Lower leg skin (tissue), 4 donors: ENCODE results near the gene TAS2R46. TPM values are rescaled to one million over a fixed set of nuclear protein-coding genes. Genes with fewer than 3 reads are reported as not detected.

Source experiments
- DNase-seq, 2 donors: peaks; one replicate each; pipeline ENCODE4 v3.0.0-alpha.2; 2019; ENCODE audit warnings: low spot score in 2 of 2
- H3K4me3 ChIP-seq: fragments of 200-600 bp; sonication (generic); 2 replicates; pipeline ENCODE4 v1.5.1; 2017; ENCODE audit warnings: mild to moderate bottlenecking, low read depth; ENCODE audit not compliant: poor library complexity, severe bottlenecking
- CTCF ChIP-seq, 3 donors: fragments of 450-650 bp; IDR thresholded peaks; one replicate each; pipeline ENCODE4 v1.5.1; 2016; ENCODE audit warnings: antibody characterized with exemption in 3 of 3, mild to moderate bottlenecking in 3 of 3, moderate library complexity in 2 of 3
- POLR2A ChIP-seq, 2 donors: fragments of 450-650 bp; IDR thresholded peaks; one replicate each; pipeline ENCODE4 v1.6.1; 2016 to 2017; ENCODE audit warnings: antibody characterized with exemption in 2 of 2, mild to moderate bottlenecking in 1 of 2, moderate library complexity in 1 of 2
- WGBS, 2 donors: methylation state at CpG; one replicate each; pipeline ENCODE4 v1.1.5; 2018; 5-methylcytosine and 5-hydroxymethylcytosine counted together
- intact Hi-C: fragments of 100-400 bp; cut with DNase I; formaldehyde crosslinking; loops from one replicate; pipeline ENCODE4 v1.15.0; 2023; ENCODE audit warnings: low total_unique reads
- total RNA-seq, 4 donors: library from RNA; depleted of rRNA; stranded (reverse); fragments of >200 nt; gene quantifications; one replicate each; pipeline ENCODE4 v1.1.0, GENCODE V29; 2016

TAS2R46 gene
- total RNA-seq, 4 donors from 2014 or later = 0.57 to 1.1 (median 0.68) TPM; not detected in 1

DNA sequence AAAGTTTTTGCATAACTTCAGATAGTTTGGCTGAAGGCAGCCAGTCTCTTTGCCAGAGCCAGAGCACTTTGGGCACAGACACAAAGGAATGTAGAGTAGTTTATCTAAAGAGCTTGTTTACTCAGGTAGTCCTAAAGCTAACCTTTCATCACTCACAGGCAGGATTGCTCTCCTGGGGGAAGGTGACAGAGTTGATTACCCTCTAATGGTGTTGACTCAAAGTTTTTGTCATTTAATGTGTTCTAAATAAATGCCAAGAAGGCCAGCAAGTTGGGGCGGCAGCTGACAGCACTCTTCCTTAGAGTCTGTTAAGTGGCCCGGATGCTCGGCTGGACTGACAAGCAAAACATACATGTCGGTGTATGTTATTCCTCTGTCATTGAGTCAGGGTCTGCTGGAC is 9.3 kb upstream of the TAS2R46 start:
- DNase-seq = peak in 1 of 2 donors; percentile 65
- H3K4me3 ChIP-seq = no peak overlapping the region
- WGBS, 2 donors = 56 to 65% methylated on average over 4 of the region's 4 CpGs
- intact Hi-C loops = no loop called here
- TF ChIP-seq POLR2A (IDR thresholded peaks at IDR 0.05) = no peak
- TF ChIP-seq CTCF (IDR thresholded peaks at IDR 0.05) = no peak

GRCh38 chr12:11070999-11071398 is 8.9 kb upstream of the TAS2R46 start:
- 51 to 73% methylated on average over 1 of the region's 1 CpG for WGBS, 2 donors
- no peak for DNase-seq
- H3K4me3 ChIP-seq = no peak overlapping the region
- intact Hi-C loops = no loop called here
- TF ChIP-seq CTCF (IDR thresholded peaks at IDR 0.05) = no peak
- no peak for TF ChIP-seq POLR2A (IDR thresholded peaks at IDR 0.05)

DNA sequence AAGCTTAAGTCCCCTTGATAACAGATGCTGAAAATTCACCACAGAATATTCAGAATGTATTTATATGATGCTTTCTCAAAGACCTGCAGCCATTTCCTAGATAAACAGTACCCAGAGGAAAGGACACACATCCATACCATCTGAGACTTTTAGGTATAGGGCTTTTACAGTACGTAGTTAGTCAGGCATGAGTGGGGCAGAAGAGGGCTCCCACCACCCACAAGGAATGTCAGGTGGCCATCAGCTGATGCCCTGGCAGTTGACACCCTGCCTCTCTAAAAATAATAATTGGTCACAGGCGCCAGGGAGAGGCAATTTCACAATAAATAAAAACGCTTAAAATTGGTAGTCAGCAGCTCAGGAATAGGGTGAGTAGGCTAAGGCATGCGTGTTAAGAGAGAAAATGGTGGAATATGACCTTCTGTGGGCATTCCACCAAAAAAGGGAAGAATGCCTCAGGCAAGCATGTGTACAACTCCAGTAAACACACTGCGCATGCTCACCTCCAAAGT is 7.8 kb upstream of the TAS2R46 start:
- DNase-seq = no peak
- intact Hi-C loops = no loop called here
- 85 to 88% methylated on average over 5 of the region's 5 CpGs for WGBS, 2 donors
- H3K4me3 ChIP-seq = no peak overlapping the region
- TF ChIP-seq POLR2A (IDR thresholded peaks at IDR 0.05) (no peak), CTCF (IDR thresholded peaks at IDR 0.05) (no peak)

- 42 to 56% methylated on average over 2 of the region's 2 CpGs for WGBS, 2 donors
Measured at GRCh38 chr12:11067514-11067913, 5.4 kb upstream of the TAS2R46 start.

DNA sequence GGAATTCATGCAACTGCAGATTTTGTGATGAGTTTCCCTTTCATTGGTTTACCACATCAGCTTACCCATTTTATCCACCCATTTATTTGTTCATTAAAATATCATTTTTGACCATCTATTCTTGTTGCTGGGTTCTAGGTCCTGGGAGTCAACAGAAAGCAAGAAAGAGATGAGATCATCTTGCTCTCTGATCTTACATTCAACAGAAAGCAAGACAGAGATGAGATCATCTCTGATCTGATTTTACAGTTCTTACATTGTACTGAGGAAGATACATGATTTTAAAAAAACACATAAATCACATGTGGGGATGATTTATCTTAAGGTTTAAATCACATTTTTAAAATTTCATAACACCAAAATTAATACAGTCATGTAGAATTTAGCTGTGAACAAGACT is 2.3 kb downstream of the TAS2R46 start:
- TF ChIP-seq POLR2A (IDR thresholded peaks at IDR 0.05) (no peak), CTCF (IDR thresholded peaks at IDR 0.05) (no peak)
- DNase-seq = no peak
- intact Hi-C loops = no loop called here
- no peak overlapping the region for H3K4me3 ChIP-seq

More at GRCh38 chr12:11067514-11067913, 5.4 kb upstream of the TAS2R46 start:
- H3K4me3 ChIP-seq = no peak overlapping the region
- TF ChIP-seq CTCF (IDR thresholded peaks at IDR 0.05) (no peak), POLR2A (IDR thresholded peaks at IDR 0.05) (no peak)
- peak; percentile 17 to 82 for DNase-seq
- intact Hi-C loops = no loop called here

DNA sequence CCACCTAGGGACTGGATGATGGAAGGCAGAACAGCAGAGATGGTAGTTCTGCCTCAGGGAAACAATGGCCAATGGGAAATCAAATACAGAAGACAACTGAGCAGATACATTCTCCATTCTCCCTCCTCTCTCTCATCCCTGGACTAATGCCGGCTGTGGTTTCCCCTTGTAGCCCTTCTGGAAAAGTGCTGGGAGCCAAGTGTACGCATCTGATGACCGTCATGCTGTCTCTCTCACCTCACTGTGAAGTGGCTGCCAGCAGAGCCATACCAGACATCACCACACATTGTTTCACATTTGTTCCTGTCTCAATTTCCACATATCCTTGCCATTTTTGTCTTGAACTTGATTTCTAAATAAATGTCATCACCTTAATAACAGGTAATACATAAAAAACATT is 3.1 kb downstream of the TAS2R46 start:
- TF ChIP-seq POLR2A (IDR thresholded peaks at IDR 0.05) (no peak), CTCF (IDR thresholded peaks at IDR 0.05) (no peak)
- intact Hi-C loops = no loop called here
- 96 to 97% methylated on average over 3 of the region's 3 CpGs for WGBS, 2 donors
- no peak overlapping the region for H3K4me3 ChIP-seq
- DNase-seq = no peak
